HCT116 (cell line): ENCODE measurements around the gene ALPL. TPM values are rescaled to one million over a fixed set of nuclear protein-coding genes. Genes with fewer than 3 reads are reported as not detected.

Experiments
- ATAC-seq: fragments of 200-7000 bp; cut with Tn5 transposase; 2 replicates; pipeline ENCODE4 v1.9.1; 2020; ENCODE audit warnings: mild to moderate bottlenecking, moderate library complexity
- BruUV-seq: library from RNA; stranded (reverse); fragments of 400-500 nt; replicated peaks from 2 replicates; lab custom pipeline; 2021; lab: Mats Ljungman, UMichigan
- CTCF ChIA-PET: fragments of 300-600 bp; sonication (Branson Sonifier 250); formaldehyde crosslinking; loops from one replicate; lab custom pipeline; 2021; ENCODE audit warnings: antibody characterized with exemption; lab: Charles Lee
- POLR2A ChIA-PET: fragments of 300-600, 350-600 bp; sonication (Branson Sonifier 250); formaldehyde crosslinking; loops from one replicate; lab custom pipeline; 2021; ENCODE audit warnings: antibody characterized with exemption; lab: Charles Lee
- RAD21 ChIA-PET, 2 experiments: fragments of 300-600 bp; sonication (Branson Sonifier 250); formaldehyde crosslinking; loops; one replicate each; lab custom pipeline; 2023; ENCODE audit warnings: low total read pairs in 2 of 2; ENCODE audit not compliant: uncharacterized antibody in 2 of 2, unreplicated experiment in 2 of 2, low non-redundant PET in 1 of 2; lab: Charles Lee
- DNase-seq: peaks from one replicate; pipeline ENCODE4 v3.0.0-alpha.2; 2010; ENCODE audit warnings: low read depth, low spot score
- H2AFZ ChIP-seq: fragments of 200-600 bp; shearing (Covaris generic), sonication (generic); 2 replicates; pipeline ENCODE4 v1.6.1; 2017; ENCODE audit warnings: low read depth, mixed run types, mixed read lengths, antibody characterized with exemption, low read length; ENCODE audit not compliant: poor library complexity, severe bottlenecking
- H3K27ac ChIP-seq: 2 replicates; pipeline ENCODE4 v1.5.1; 2012; ENCODE audit warnings: low read depth, low read length
- H3K27me3 ChIP-seq: fragments of 200-600 bp; sonication (generic); 2 replicates; pipeline ENCODE4 v1.6.1; 2016; ENCODE audit warnings: mixed run types, low read length, mixed read lengths; ENCODE audit not compliant: insufficient read depth
- H3K36me3 ChIP-seq, 2 experiments: fragments of 200-500 bp in 1 of 2; fragments of 200-600 bp in 1 of 2; sonication (Bioruptor generic) in 1 of 2; sonication (generic) in 1 of 2; 2 replicates each; pipeline versions ENCODE4 v1.5.1 to v1.6.1; 2014 to 2016; ENCODE audit warnings: low read length in 2 of 2, inconsistent platforms in 1 of 2, mixed read lengths in 1 of 2, mixed run types in 1 of 2; ENCODE audit not compliant: insufficient read depth in 2 of 2, control insufficient read depth in 1 of 2
- H3K4me1 ChIP-seq, 2 experiments: fragments of 200-600 bp in 1 of 2; sonication (generic) in 1 of 2; 2 replicates each; pipeline versions ENCODE4 v1.5.1 to v1.6.1; 2012 to 2017; ENCODE audit warnings: low read length in 2 of 2, inconsistent platforms in 1 of 2, mild to moderate bottlenecking in 1 of 2, mixed read lengths in 1 of 2, mixed run types in 1 of 2, moderate library complexity in 1 of 2; ENCODE audit not compliant: insufficient read depth in 2 of 2, control insufficient read depth in 1 of 2
- H3K4me2 ChIP-seq: fragments of 200-600 bp; sonication (generic); 2 replicates; pipeline ENCODE4 v1.6.1; 2017; ENCODE audit warnings: mixed run types, low read length, mixed read lengths
- H3K4me3 ChIP-seq, 2 experiments: fragments of 200-600 bp in 1 of 2; sonication (generic) in 1 of 2; replicated peaks in 1 of 2; 2 replicates each; pipeline ENCODE4 v1.5.1; 2011 to 2016; ENCODE audit warnings: low read length in 2 of 2, control low read depth in 1 of 2, low read depth in 1 of 2, mild to moderate bottlenecking in 1 of 2, mixed read lengths in 1 of 2, mixed run types in 1 of 2
- H3K79me2 ChIP-seq: fragments of 200-600 bp; sonication (generic); 2 replicates; pipeline ENCODE4 v1.6.1; 2017; ENCODE audit warnings: mild to moderate bottlenecking, mixed run types, low read length, moderate library complexity, mixed read lengths; ENCODE audit not compliant: insufficient read depth
- H3K9ac ChIP-seq: fragments of 200-600 bp; sonication (generic); 2 replicates; pipeline ENCODE4 v1.6.1; 2016; ENCODE audit warnings: low read length, mixed read lengths
- H3K9me2 ChIP-seq: fragments of 200-600 bp; sonication (generic), shearing (Covaris generic); 2 replicates; pipeline ENCODE4 v1.6.1; 2017; ENCODE audit warnings: mixed run types, mild to moderate bottlenecking, moderate library complexity; ENCODE audit not compliant: insufficient read depth
- H3K9me3 ChIP-seq, 2 experiments: fragments of 200-500 bp in 1 of 2; fragments of 200-600 bp in 1 of 2; sonication (Bioruptor generic) in 1 of 2; sonication (generic) in 1 of 2; 2 replicates each; pipeline ENCODE4 v1.6.1; 2014 to 2017; ENCODE audit warnings: low read length in 2 of 2, mixed read lengths in 2 of 2, inconsistent platforms in 1 of 2, low read depth in 1 of 2, mild to moderate bottlenecking in 1 of 2, mixed run types in 1 of 2, moderate library complexity in 1 of 2; ENCODE audit not compliant: control insufficient read depth in 1 of 2, insufficient read depth in 1 of 2
- H4K20me1 ChIP-seq: fragments of 200-600 bp; sonication (generic), shearing (Covaris generic); 2 replicates; pipeline ENCODE4 v1.6.1; 2017; ENCODE audit warnings: mixed run types, mild to moderate bottlenecking, moderate library complexity; ENCODE audit not compliant: insufficient read depth
- EGR1 ChIP-seq: IDR thresholded peaks from 2 replicates; pipeline ENCODE4 v1.6.1; 2012; ENCODE audit warnings: low read depth
- EZH2 ChIP-seq: fragments of 200-600 bp; sonication (generic); IDR thresholded peaks from 2 replicates; pipeline ENCODE4 v1.6.1; 2017; ENCODE audit warnings: antibody characterized with exemption, mixed run types
- EZH2phosphoT487 ChIP-seq: fragments of 200-600 bp; IDR thresholded peaks from 2 replicates; pipeline ENCODE4 v1.6.1; 2018; ENCODE audit warnings: antibody characterized with exemption, borderline replicate concordance
- SRF ChIP-seq: IDR thresholded peaks from 2 replicates; pipeline ENCODE4 v1.6.1; 2012; ENCODE audit warnings: low read depth
- TCF7L2 ChIP-seq: IDR thresholded peaks from 2 replicates; pipeline ENCODE4 v1.7.0; 2011; ENCODE audit warnings: borderline replicate concordance, inconsistent platforms; ENCODE audit not compliant: insufficient read depth, insufficient read length; ENCODE audit errors: extremely low read depth
- YY1 ChIP-seq: IDR thresholded peaks from 2 replicates; pipeline ENCODE4 v1.6.1; 2011; ENCODE audit warnings: low read length, low read depth, moderate library complexity, mild to moderate bottlenecking; ENCODE audit not compliant: insufficient replicate concordance; ENCODE audit errors: extremely low read depth
- intact Hi-C: fragments of 100-400 bp; cut with micrococcal nuclease; formaldehyde crosslinking; loops from 2 replicates; pipeline ENCODE4 v1.10.0; 2022
- total RNA-seq: library from RNA; stranded (reverse); gene quantifications from one replicate; pipeline ENCODE4 v1.2.1, GENCODE V29; 2021; ENCODE audit not compliant: unreplicated experiment
- TF ChIP-seq, protein P1 (sequence below): IDR thresholded peaks from 2 replicates; pipeline ENCODE4 v1.6.1; 2012
- TF ChIP-seq, protein P2 (sequence below), 3 experiments: fragments of 200-600 bp in 1 of 3; sonication (generic) in 1 of 3; IDR thresholded peaks in 2 of 3; conservative IDR thresholded peaks in 1 of 3; 2 replicates each; pipeline ENCODE4 v1.5.1; 2012 to 2017; ENCODE audit warnings: low read depth in 2 of 3, low read length in 2 of 3, antibody characterized with exemption in 1 of 3, borderline replicate concordance in 1 of 3, control low read depth in 1 of 3, mild to moderate bottlenecking in 1 of 3, mixed read lengths in 1 of 3, mixed run types in 1 of 3, moderate library complexity in 1 of 3; ENCODE audit not compliant: insufficient read depth in 1 of 3
- TF ChIP-seq, protein P3 (sequence below): IDR thresholded peaks from 2 replicates; pipeline ENCODE4 v1.6.1; 2012; ENCODE audit warnings: low read depth

Gene ALPL
- total RNA-seq, 1 experiment from 2014 or later = 0.61 TPM

DNA sequence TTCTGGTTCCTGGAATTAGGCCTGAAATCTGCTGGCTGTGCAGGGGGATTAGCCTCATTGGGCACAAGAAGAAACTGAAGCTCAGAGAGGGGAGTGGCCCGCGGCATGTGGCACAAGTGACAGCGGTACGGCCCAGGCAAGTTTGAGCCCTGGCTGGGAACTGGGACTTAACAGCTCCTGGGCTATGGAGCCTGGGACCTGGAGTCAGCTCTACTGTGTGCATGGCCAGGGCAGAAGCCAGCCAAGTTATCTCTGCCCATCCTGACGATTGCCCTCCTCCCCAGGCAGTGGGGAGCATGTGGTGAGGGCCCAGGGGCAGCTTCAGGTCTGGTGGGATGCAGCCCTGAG, 61.3 kb downstream of the ALPL start:
- no TSS peak for BruUV-seq
- RAD21 ChIA-PET = interaction anchor here in 1 of 2 experiments (0.6 kb wide), 1 partner anchor 460 kb away, joined by 3 read pairs; no protein-coding TSS in a partner anchor
- no peaks in the 10 kb centered on the region for H3K36me3 ChIP-seq
- no peak for TF ChIP-seq SRF
- TF ChIP-seq, protein P1, sequence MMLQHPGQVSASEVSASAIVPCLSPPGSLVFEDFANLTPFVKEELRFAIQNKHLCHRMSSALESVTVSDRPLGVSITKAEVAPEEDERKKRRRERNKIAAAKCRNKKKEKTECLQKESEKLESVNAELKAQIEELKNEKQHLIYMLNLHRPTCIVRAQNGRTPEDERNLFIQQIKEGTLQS = no peak
- TF ChIP-seq, protein P2, sequence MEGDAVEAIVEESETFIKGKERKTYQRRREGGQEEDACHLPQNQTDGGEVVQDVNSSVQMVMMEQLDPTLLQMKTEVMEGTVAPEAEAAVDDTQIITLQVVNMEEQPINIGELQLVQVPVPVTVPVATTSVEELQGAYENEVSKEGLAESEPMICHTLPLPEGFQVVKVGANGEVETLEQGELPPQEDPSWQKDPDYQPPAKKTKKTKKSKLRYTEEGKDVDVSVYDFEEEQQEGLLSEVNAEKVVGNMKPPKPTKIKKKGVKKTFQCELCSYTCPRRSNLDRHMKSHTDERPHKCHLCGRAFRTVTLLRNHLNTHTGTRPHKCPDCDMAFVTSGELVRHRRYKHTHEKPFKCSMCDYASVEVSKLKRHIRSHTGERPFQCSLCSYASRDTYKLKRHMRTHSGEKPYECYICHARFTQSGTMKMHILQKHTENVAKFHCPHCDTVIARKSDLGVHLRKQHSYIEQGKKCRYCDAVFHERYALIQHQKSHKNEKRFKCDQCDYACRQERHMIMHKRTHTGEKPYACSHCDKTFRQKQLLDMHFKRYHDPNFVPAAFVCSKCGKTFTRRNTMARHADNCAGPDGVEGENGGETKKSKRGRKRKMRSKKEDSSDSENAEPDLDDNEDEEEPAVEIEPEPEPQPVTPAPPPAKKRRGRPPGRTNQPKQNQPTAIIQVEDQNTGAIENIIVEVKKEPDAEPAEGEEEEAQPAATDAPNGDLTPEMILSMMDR (IDR thresholded peaks at IDR 0.05 in 2 of 3, conservative IDR thresholded peaks at IDR 0.05 in 1 of 3; ENCODE audit: borderline replicate concordance in 1 of 3, insufficient read depth in 1 of 3, low read depth in 2 of 3, low read length in 2 of 3) = no peak
- no peaks in the 10 kb centered on the region for H3K27me3 ChIP-seq
- intact Hi-C loops = loop anchor here (5.0 kb wide), 1 partner anchor 338 kb away; no protein-coding TSS in a partner anchor
- POLR2A ChIA-PET = no interaction called here
- no peak overlapping the region for H3K4me3 ChIP-seq
- no peak overlapping the region for H3K27ac ChIP-seq
- H3K79me2 ChIP-seq = no peaks in the 10 kb centered on the region
- no peak overlapping the region for H3K4me2 ChIP-seq
- no peaks in the 10 kb centered on the region for H4K20me1 ChIP-seq
- peaks cover 12 to 27% of the 10 kb centered on the region in 2 experiments; a peak in 3 of 4 replicates for H3K4me1 ChIP-seq
- no peak overlapping the region for H3K9ac ChIP-seq
- CTCF ChIA-PET = no interaction called here
- DNase-seq (no peak), ATAC-seq (no peak)
- no peak overlapping the region for H2AFZ ChIP-seq
- no peaks in the 10 kb centered on the region for H3K9me2 ChIP-seq
- no peaks in the 10 kb centered on the region for H3K9me3 ChIP-seq

DNA sequence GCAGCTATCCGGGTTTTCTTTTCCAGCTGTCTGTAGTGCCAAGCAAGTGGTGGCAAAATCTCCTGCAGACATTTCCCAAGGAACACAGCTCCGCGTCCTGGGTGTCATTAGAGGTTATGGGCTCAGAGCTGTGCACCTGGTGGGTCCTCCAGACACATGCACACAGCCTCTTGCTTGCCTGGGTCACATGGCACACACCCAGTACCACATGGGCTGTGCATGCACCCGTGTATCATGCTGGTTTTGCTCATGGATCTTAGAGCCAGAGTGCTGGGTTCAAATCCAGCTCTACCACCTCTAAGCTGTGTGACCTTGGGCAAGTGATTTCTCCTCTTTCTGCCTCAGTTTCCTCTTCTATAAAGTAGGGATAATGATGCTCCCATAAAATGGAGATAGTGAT, 61.7 kb downstream of the ALPL start:
- CTCF ChIA-PET = no interaction called here
- RAD21 ChIA-PET = interaction anchor here in 1 of 2 experiments (0.6 kb wide), 1 partner anchor 460 kb away, joined by 3 read pairs; no protein-coding TSS in a partner anchor
- Histone ChIP-seq H3K27me3 (no peaks in the 10 kb centered on the region), H3K4me2 (no peak overlapping the region), H3K9ac (no peak overlapping the region), H3K79me2 (no peaks in the 10 kb centered on the region), H3K9me3 (no peaks in the 10 kb centered on the region), H4K20me1 (no peaks in the 10 kb centered on the region), H2AFZ (no peak overlapping the region), H3K27ac (no peak overlapping the region), H3K4me3 (no peak overlapping the region), H3K36me3 (no peaks in the 10 kb centered on the region), H3K9me2 (no peaks in the 10 kb centered on the region), H3K4me1 (peaks cover 12 to 27% of the 10 kb centered on the region in 2 experiments; a peak in 3 of 4 replicates)
- ATAC-seq (no peak), DNase-seq (no peak)
- POLR2A ChIA-PET = no interaction called here
- intact Hi-C loops = loop anchor here (5.0 kb wide), 1 partner anchor 339 kb away; no protein-coding TSS in a partner anchor
- no TSS peak for BruUV-seq
- TF ChIP-seq, protein P2 (IDR thresholded peaks at IDR 0.05 in 2 of 3, conservative IDR thresholded peaks at IDR 0.05 in 1 of 3; ENCODE audit: borderline replicate concordance in 1 of 3, insufficient read depth in 1 of 3, low read depth in 2 of 3, low read length in 2 of 3) = no peak
- TF ChIP-seq EZH2phosphoT487 (no peak), YY1 (no peak), EZH2 (no peak), EGR1 (no peak), SRF (no peak), TCF7L2 (no peak)
- TF ChIP-seq, protein P3, sequence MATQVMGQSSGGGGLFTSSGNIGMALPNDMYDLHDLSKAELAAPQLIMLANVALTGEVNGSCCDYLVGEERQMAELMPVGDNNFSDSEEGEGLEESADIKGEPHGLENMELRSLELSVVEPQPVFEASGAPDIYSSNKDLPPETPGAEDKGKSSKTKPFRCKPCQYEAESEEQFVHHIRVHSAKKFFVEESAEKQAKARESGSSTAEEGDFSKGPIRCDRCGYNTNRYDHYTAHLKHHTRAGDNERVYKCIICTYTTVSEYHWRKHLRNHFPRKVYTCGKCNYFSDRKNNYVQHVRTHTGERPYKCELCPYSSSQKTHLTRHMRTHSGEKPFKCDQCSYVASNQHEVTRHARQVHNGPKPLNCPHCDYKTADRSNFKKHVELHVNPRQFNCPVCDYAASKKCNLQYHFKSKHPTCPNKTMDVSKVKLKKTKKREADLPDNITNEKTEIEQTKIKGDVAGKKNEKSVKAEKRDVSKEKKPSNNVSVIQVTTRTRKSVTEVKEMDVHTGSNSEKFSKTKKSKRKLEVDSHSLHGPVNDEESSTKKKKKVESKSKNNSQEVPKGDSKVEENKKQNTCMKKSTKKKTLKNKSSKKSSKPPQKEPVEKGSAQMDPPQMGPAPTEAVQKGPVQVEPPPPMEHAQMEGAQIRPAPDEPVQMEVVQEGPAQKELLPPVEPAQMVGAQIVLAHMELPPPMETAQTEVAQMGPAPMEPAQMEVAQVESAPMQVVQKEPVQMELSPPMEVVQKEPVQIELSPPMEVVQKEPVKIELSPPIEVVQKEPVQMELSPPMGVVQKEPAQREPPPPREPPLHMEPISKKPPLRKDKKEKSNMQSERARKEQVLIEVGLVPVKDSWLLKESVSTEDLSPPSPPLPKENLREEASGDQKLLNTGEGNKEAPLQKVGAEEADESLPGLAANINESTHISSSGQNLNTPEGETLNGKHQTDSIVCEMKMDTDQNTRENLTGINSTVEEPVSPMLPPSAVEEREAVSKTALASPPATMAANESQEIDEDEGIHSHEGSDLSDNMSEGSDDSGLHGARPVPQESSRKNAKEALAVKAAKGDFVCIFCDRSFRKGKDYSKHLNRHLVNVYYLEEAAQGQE = no peak
